HG03354 (cell line): ENCODE data around the gene ELMO3.

Experiments used
- ATAC-seq: cut with Tn5 transposase; IDR thresholded peaks from one replicate; pipeline ENCODE4 v1.9.1; 2021; ENCODE audit warnings: mild to moderate bottlenecking; ENCODE audit not compliant: unreplicated experiment, poor library complexity, severe bottlenecking

Gene ELMO3

GRCh38 chr16:67199011-67199807, at the start of gene ELMO3:
Gene ELMO3, plus strand, starts transcription at chr16:67199131. Its CDS starts 196 bp downstream, at chr16:67199327.
- no peak for ATAC-seq

DNA sequence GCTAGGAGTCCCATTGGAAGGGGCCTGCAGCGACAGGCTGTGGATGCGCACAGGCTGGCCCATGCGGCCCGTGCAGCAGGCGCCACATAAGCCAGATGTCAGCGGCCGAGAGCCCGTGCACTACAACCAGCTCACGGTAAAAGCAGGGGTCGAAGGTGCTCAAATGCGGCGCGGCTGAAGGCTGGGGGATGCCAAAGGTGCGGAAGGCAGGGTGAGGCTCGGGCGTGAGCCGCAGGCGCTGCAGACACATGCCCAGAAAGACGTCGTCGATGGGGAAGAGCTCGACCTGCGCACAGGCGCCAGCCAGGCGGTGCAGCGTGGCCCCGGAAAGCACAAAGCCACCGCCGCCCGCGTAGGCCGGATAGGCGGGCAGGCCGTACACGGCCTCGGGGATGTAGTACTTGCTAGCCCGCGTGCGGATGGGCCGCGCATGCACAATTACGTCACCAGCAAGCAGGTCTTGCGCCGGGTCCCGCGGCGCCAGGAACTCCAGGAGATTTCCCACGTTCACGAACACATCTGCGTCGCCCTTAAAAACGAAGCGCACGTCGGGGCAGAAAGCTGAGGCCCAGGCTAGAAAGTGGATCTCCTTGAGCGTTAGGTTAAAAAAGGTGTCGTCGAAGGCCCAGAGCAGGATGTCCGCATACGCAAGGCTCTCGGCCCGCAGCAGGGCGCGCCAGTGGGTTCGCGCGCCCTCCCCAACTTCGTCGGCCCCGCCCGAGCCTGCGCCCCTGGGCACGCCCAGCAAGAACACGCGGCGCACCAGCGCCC, 49.5 kb upstream of the ELMO3 start:
- ATAC-seq, result no peak

GRCh38 chr16:67150047-67150832, 48.7 kb upstream of the ELMO3 start:
- ATAC-seq, result peak; percentile 40

DNA sequence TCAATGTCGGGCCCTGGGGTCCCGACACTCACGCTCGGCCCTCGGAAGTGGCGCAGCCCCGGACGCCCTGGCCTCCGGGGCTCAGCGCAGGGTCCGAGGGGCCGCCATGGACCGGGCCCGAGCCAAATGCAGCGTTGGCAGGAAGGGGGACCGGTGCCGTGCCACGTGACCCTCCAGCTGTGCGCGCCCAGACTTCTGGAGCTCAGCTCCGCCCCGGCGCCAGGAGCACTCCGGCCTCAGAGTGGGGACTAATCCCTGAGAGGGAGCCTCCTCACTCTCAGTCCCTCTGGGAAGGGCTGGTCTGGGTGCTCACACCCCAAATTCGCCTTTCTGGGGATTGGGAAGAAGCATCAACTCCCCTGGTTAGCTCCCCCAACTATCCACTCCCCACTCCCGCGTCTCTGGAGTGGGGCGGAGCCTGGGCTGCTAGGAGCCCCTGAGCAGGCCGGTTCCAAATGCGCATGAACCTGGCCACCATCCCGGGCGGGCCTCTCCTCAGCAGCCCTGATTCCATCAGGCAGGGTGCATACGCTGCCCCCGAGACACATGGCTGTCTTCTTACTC, 48.0 kb upstream of the ELMO3 start, which contains the start of gene B3GNT9:
Gene B3GNT9, minus strand, starts transcription at position 166 of the 564 bp plus-strand sequence. CDS start 513 bp downstream, outside the sequence.
- ATAC-seq, result peak; percentile 62

GRCh38 chr16:67151431-67152097, 47.4 kb upstream of the ELMO3 start:
- ATAC-seq, result no peak

GRCh38 chr16:67154578-67155294, 44.2 kb upstream of the ELMO3 start:
- no peak for ATAC-seq

- ATAC-seq, result no peak
Measured at GRCh38 chr16:67155295-67156142, 43.4 kb upstream of the ELMO3 start.

- ATAC-seq, result no peak
Measured at GRCh38 chr16:67156143-67156844, 42.6 kb upstream of the ELMO3 start.

- ATAC-seq, result no peak
Measured at GRCh38 chr16:67157106-67157748, 41.7 kb upstream of the ELMO3 start.

GRCh38 chr16:67157892-67158635, 40.9 kb upstream of the ELMO3 start:
- ATAC-seq, result no peak

GRCh38 chr16:67158637-67159600, 40.0 kb upstream of the ELMO3 start:
- peak; percentile 41 for ATAC-seq

DNA sequence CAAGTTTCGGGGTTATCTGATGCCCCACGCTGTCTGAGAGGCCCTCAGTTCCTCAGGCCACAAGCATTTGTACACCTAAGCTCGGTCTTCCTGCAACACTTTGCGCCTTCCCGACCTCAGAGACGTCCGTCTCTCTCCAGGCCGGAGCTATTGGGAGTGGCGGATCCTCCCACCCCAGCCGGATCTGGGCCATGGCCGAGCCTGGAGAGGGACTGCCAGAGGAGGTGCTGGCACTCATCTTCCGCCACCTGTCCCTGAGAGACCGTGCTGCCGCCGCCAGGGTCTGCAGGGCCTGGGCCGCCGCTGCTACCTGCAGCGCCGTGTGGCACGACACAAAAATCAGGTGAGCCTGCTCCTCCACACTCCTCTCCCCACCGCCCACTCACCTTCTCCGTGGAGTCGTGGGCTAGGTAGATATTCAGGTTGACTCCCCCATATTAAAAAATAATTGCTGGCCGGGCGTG, 37.3 kb upstream of the ELMO3 start:
- no peak for ATAC-seq

DNA sequence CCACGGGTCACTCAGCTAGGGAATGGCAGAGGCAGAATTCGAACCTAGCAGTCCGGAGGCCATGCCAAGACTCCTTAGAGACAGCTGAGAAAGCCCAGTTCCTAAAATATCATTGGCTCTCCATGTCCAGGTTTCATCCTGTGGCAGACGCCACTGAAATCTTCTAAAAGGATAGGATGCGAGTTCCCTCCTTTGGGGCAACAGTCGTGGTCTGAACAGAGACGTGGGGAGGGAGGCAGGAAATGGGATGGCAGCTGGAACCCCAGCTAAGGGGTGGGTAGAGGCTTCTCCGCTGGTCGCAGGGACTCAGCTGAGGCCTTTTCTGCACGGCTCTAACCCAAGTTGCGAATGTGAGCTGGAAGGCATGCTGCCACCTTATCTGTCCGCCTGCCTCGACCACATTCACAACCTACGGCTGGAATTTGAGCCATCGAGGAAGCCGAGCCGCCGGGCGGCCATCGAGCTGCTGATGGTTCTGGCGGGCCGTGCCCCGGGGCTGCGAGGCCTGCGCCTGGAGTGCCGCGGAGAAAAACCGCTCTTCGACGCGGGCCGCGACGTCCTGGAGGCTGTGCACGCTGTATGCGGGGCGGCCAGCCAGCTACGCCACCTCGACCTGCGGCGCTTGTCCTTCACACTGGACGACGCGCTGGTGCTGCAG, 36.3 kb upstream of the ELMO3 start:
- no peak for ATAC-seq
